ENCODE results near the gene ALDH3B1.

Gene ALDH3B1

DNA sequence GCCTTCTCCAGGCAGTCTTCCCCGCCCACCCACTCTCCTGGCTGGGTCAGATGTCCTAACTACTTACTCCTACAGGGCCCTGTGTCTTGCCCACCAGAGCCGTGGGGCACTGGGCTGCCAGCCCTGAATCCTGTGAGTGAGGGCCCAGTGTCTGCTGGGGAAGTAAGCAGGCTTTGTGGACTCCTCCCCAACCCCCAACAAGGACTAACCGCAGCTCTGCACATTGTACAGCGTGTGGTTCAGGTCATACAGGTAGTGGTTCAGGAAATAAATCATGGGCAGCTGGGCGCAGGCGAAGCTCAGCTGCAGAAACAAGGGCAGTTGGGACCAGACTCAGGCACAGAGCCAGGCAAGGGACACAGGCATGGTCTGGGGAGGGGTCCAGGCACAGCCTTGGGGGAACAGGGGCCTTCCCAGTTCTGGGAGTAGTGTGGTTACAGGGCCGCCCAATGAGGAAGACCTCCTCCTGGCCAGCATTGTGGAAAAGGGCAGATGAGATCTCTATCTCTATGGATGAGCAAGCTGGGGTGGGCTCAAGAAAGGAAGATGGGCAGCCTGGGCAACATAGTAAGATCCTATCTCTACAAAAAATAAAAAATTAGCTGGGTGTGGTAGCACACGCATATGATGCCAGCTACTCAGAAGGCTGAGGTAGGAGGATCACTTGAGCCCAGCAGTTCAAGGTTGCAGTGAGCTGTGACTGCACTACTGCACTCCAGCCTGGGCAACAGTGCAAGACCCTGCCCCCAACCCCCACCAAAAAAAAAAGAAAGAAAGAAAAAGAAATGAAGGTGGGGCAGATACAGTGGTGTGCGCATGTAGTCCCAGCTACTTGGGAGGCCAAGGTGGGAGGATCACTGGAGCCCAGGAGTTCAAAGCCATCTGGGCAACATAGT is 11.7 kb upstream of the ALDH3B1 start:
- Histone ChIP-seq H2AFZ (ENCODE audit: low read length) (no peak overlapping the region), H3K36me3 (ENCODE audit: insufficient read depth, low read length) (no peaks in the 10 kb centered on the region), H4K20me1 (ENCODE audit: insufficient read depth, low read length, poor library complexity, severe bottlenecking) (no peaks in the 10 kb centered on the region), H3K4me1 (ENCODE audit: insufficient read depth, low read length, poor library complexity, severe bottlenecking) (peaks cover 29% of the 10 kb centered on the region), H3K9ac (ENCODE audit: low read depth, low read length, poor library complexity, severe bottlenecking) (no peak overlapping the region), H3K27me3 (ENCODE audit: insufficient read depth, low read length, poor library complexity, severe bottlenecking) (no peaks in the 10 kb centered on the region), H3F3A (ENCODE audit: low read depth) (no peaks in the 10 kb centered on the region), H3K4me2 (ENCODE audit: low read depth, low read length, poor library complexity, severe bottlenecking) (peak overlapping the region; percentile 58), H3K79me2 (ENCODE audit: insufficient read depth, low read length) (no peaks in the 10 kb centered on the region), H3K9me3 (ENCODE audit: insufficient read depth, low read depth, low read length) (no peaks in the 10 kb centered on the region), H3K9me2 (replicated peaks; ENCODE audit: low read depth, low read length) (no peaks in the 10 kb centered on the region), H3K4me3 (ENCODE audit: low read length, poor library complexity, severe bottlenecking) (no peak overlapping the region)
- TF ChIP-seq, protein P1, sequence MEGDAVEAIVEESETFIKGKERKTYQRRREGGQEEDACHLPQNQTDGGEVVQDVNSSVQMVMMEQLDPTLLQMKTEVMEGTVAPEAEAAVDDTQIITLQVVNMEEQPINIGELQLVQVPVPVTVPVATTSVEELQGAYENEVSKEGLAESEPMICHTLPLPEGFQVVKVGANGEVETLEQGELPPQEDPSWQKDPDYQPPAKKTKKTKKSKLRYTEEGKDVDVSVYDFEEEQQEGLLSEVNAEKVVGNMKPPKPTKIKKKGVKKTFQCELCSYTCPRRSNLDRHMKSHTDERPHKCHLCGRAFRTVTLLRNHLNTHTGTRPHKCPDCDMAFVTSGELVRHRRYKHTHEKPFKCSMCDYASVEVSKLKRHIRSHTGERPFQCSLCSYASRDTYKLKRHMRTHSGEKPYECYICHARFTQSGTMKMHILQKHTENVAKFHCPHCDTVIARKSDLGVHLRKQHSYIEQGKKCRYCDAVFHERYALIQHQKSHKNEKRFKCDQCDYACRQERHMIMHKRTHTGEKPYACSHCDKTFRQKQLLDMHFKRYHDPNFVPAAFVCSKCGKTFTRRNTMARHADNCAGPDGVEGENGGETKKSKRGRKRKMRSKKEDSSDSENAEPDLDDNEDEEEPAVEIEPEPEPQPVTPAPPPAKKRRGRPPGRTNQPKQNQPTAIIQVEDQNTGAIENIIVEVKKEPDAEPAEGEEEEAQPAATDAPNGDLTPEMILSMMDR (conservative IDR thresholded peaks at IDR 0.05; ENCODE audit: low read length) = no peak
- TF ChIP-seq EZH2phosphoT487 (IDR thresholded peaks at IDR 0.05; ENCODE audit: borderline replicate concordance) = no peak

DNA sequence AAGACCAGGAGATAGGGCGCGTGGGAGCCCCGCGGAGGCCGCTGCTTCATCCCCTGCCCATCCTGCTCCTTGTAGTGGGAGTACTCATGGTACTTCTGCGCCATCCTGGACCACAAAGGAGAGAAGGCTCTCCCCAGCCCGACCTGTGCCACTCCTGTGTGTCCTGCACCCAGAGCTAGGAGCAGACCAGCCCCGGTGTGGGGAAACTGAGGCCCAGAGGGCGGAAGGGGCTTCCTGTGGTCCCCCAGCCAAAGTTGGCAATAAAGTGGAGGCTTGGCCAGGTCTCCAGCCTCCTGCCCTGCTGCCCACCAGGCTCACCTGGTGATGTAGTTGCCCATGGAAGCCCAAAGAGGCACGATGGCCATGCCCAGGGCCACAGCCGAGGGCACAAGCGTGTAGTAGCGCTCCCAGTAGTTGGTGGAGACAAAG is 10.9 kb upstream of the ALDH3B1 start:
- no peaks in the 10 kb centered on the region for H3K79me2 ChIP-seq (ENCODE audit: insufficient read depth, low read length)
- no peaks in the 10 kb centered on the region for H3K9me3 ChIP-seq (ENCODE audit: insufficient read depth, low read depth, low read length)
- no peak overlapping the region for H3K4me3 ChIP-seq (ENCODE audit: low read length, poor library complexity, severe bottlenecking)
- H2AFZ ChIP-seq (ENCODE audit: low read length) = no peak overlapping the region
- H3K27me3 ChIP-seq (ENCODE audit: insufficient read depth, low read length, poor library complexity, severe bottlenecking) = no peaks in the 10 kb centered on the region
- H3K4me1 ChIP-seq (ENCODE audit: insufficient read depth, low read length, poor library complexity, severe bottlenecking) = peaks cover 29% of the 10 kb centered on the region
- H3K9me2 ChIP-seq (replicated peaks; ENCODE audit: low read depth, low read length) = no peaks in the 10 kb centered on the region
- no peaks in the 10 kb centered on the region for H3K36me3 ChIP-seq (ENCODE audit: insufficient read depth, low read length)
- TF ChIP-seq, protein P1 (conservative IDR thresholded peaks at IDR 0.05; ENCODE audit: low read length) = no peak
- TF ChIP-seq EZH2phosphoT487 (IDR thresholded peaks at IDR 0.05; ENCODE audit: borderline replicate concordance) = no peak
- peak overlapping the region; percentile 58 for H3K4me2 ChIP-seq (ENCODE audit: low read depth, low read length, poor library complexity, severe bottlenecking)
- no peak overlapping the region for H3K9ac ChIP-seq (ENCODE audit: low read depth, low read length, poor library complexity, severe bottlenecking)
- H3F3A ChIP-seq (ENCODE audit: low read depth) = no peaks in the 10 kb centered on the region
- H4K20me1 ChIP-seq (ENCODE audit: insufficient read depth, low read length, poor library complexity, severe bottlenecking) = no peaks in the 10 kb centered on the region

DNA sequence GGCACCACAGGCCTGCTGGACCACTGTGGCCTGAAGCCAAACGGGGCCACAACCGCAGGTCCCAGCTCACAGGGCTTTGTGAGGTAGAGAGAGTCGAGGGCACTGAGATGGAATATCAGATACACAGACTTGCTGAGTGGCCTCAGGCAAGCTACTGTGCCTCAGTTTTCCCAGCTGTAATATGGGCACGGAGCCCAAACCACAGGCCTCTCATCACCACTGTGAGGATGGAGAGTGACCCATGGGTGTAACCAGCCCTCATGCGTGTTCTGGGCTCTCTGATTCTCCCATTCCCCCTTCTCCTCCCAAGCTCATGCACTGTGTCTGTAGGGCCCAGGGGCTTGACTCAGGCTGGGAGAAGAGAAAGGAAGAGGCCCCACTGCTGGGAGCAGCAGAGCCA is 10.4 kb upstream of the ALDH3B1 start:
- no peaks in the 10 kb centered on the region for H3F3A ChIP-seq (ENCODE audit: low read depth)
- no peak overlapping the region for H2AFZ ChIP-seq (ENCODE audit: low read length)
- H3K36me3 ChIP-seq (ENCODE audit: insufficient read depth, low read length) = no peaks in the 10 kb centered on the region
- no peak overlapping the region for H3K4me3 ChIP-seq (ENCODE audit: low read length, poor library complexity, severe bottlenecking)
- H3K9me2 ChIP-seq (replicated peaks; ENCODE audit: low read depth, low read length) = no peaks in the 10 kb centered on the region
- no peak overlapping the region for H3K4me2 ChIP-seq (ENCODE audit: low read depth, low read length, poor library complexity, severe bottlenecking)
- H3K4me1 ChIP-seq (ENCODE audit: insufficient read depth, low read length, poor library complexity, severe bottlenecking) = peaks cover 29% of the 10 kb centered on the region
- no peak overlapping the region for H3K9ac ChIP-seq (ENCODE audit: low read depth, low read length, poor library complexity, severe bottlenecking)
- TF ChIP-seq, protein P1 (conservative IDR thresholded peaks at IDR 0.05; ENCODE audit: low read length) = no peak
- TF ChIP-seq EZH2phosphoT487 (IDR thresholded peaks at IDR 0.05; ENCODE audit: borderline replicate concordance) = no peak
- no peaks in the 10 kb centered on the region for H3K27me3 ChIP-seq (ENCODE audit: insufficient read depth, low read length, poor library complexity, severe bottlenecking)
- no peaks in the 10 kb centered on the region for H4K20me1 ChIP-seq (ENCODE audit: insufficient read depth, low read length, poor library complexity, severe bottlenecking)
- no peaks in the 10 kb centered on the region for H3K79me2 ChIP-seq (ENCODE audit: insufficient read depth, low read length)
- no peaks in the 10 kb centered on the region for H3K9me3 ChIP-seq (ENCODE audit: insufficient read depth, low read depth, low read length)
